H7 (cell line): Measurements from ENCODE around the gene IL17F. TPM values are rescaled to one million over a fixed set of nuclear protein-coding genes. Genes with fewer than 3 reads are reported as not detected.

ENCODE experiments used
- DNase-seq: peaks from one replicate; pipeline ENCODE4 v3.0.0; 2012
- H3K27me3 ChIP-seq: 2 replicates; pipeline ENCODE4 v1.6.0; 2011; ENCODE audit warnings: mild to moderate bottlenecking, low read length; ENCODE audit not compliant: control insufficient read depth, insufficient read depth
- H3K36me3 ChIP-seq: replicated peaks from 2 replicates; pipeline ENCODE4 v1.5.1; 2011; ENCODE audit warnings: low read length; ENCODE audit not compliant: control insufficient read depth, insufficient read depth
- H3K4me3 ChIP-seq: 2 replicates; pipeline ENCODE4 v1.5.1; 2011; ENCODE audit warnings: low read depth, mild to moderate bottlenecking, control low read depth, low read length, moderate library complexity; ENCODE audit not compliant: insufficient read depth
- total RNA-seq: library from RNA; depleted of rRNA; stranded (reverse); fragments of >200 nt; shearing (Covaris generic); gene quantifications from 2 replicates; pipeline ENCODE4 v1.2.3, GENCODE V29; 2014; rRNA removed

The IL17F gene
- total RNA-seq, 1 experiment from 2014 or later = not detected

- H3K36me3 ChIP-seq = no peaks in the 10 kb centered on the region
- no peak for DNase-seq
- no peak overlapping the region for H3K4me3 ChIP-seq
- no peaks in the 10 kb centered on the region for H3K27me3 ChIP-seq
These were observed 54.3 kb downstream of the IL17F start for GRCh38 chr6:52189974-52190373.

GRCh38 chr6:52187098-52187497 is 57.2 kb downstream of the IL17F start:
- DNase-seq = no peak
- Histone ChIP-seq H3K36me3 (no peaks in the 10 kb centered on the region), H3K4me3 (no peak overlapping the region), H3K27me3 (no peaks in the 10 kb centered on the region)

Other genes starting within 250 kb of the IL17F start
- gene PKHD1, start 156.9 kb downstream of the IL17F start, total RNA-seq = 0.14 and 0.15 TPM in 2 replicates
- gene IL17A, start 58.1 kb downstream of the IL17F start, total RNA-seq = 0.03 TPM in 1 of 2 replicates, not detected in the other
- 308 and 349 TPM in 2 replicates for gene MCM3, start 40.2 kb upstream of the IL17F start, total RNA-seq
- gene PAQR8, start 117.7 kb upstream of the IL17F start, total RNA-seq = 4.6 and 6.7 TPM in 2 replicates
- 11.5 and 15.7 TPM in 2 replicates for gene EFHC1, start 175.8 kb upstream of the IL17F start, total RNA-seq